ENCODE data around the gene WBP1L.
"Not testable (repeated sequence)": the region's sequence is repeated elsewhere in the genome, so short reads cannot be mapped to it uniquely, and the experiment has no call there.

Gene WBP1L

DNA sequence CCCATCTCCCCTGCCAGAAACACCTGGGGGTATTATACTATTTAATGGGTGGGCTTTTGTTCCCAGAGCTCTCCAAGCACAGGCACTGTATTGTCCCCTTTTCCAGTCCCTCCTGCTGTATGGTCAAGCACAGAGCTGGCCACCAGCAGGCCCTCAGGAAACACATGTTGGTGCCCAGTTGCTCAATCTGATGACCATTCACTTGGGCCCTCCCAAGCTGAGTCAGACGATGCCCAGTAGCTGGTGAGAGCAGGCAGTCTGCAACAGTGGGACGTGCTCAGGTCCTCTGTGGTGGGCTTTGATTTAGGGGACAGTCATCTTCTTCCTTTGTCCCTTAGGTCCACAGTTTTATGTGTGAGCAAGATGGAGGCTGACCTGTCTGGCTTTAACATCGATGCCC is 17.5 kb upstream of the WBP1L start:
- peak; percentile 74 for DNase-seq

DNA sequence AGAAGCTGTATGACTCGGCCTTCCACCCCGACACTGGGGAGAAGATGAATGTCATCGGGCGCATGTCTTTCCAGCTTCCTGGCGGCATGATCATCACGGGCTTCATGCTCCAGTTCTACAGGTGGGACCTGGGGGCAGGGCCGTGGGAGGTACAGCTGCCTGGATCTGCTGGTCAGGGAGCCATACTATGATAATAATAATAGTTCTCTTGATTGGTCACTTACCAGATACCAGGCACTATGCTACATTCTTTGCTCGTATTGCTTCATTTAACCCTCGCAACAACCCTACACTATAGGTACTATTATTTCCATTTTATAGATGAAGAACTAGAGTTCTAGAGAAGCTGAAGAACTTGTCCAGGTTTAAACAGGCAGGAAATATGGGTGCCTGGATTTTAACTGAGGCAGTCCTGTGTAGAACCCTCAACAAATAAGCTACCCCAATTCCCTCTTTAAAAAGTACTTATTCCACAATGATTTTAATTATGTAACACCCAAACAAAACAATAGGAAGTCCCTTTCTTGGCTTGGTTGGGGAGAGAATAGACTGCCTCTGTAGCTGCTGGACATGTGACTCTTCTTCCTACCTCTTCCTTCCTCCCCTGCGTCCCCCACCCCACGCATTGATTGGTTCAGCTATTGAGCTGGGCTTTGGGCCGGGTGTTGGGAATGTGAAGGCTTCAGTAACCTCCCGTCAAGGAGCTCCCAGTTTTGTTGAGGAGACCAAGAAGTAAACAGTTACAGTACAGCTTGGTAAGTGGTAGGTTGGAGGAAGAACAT is 16.5 kb upstream of the WBP1L start:
- DNase-seq: peak; percentile 60

- DNase-seq: peak; percentile 80
Measured at GRCh38 chr10:102729029-102730026, 14.4 kb upstream of the WBP1L start.

DNA sequence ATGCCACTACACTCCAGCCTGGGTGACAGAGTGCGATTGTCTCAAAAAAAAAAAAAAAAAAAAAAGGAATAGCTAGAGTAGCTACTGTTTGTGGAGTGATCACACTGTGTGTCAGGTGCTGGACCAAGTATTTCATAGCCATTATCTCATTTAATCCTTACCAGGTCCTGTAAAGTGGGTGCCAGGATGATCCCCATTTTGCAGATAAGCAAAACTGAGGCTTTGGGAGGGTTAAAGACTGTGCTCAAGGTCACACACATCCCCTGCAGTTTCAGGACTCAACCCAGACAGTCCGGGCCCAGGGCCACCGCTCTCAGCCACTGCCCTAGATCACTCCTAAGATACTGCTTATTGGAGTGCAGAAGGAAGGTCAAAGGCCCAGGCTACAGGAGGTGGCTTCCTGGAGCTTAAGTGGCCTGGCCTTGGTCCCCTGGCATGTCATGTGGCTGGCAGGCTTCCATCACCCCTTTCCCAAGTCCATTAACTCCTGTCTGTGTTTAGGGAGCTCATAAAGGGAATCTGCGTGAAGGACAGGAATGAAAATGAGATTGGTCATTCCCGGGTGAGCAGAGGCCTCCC is 12.4 kb upstream of the WBP1L start:
- DNase-seq: no peak

GRCh38 chr10:102732661-102733060 is 11.1 kb upstream of the WBP1L start:
- no peak for DNase-seq

GRCh38 chr10:102735065-102735562 is 8.6 kb upstream of the WBP1L start:
- DNase-seq: no peak

DNA sequence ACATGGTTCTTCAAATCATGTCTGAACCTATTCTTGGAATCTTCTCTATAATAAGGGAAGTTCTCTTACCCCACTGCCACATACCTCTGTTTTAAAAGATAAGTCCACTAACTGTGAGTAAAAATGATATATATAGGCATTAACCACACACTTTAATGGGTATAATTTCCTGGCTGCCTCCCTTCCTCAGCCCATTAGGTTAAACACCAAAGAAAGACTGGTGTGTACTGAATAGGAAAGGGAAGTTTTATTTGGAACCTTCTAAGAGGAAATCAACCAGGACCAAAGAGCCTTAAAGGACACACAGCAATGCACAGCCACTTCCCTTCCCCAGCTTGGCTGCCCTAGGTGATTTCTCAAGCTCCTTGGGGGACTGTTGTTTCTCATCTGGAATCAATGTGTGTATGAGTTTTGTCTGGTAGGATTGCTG is 5.0 kb upstream of the WBP1L start:
- peak; percentile 35 for DNase-seq

GRCh38 chr10:102740229-102740628 is 3.5 kb upstream of the WBP1L start:
- no peak for DNase-seq

GRCh38 chr10:102741726-102742237 is 2.0 kb upstream of the WBP1L start:
- no peak for DNase-seq

DNA sequence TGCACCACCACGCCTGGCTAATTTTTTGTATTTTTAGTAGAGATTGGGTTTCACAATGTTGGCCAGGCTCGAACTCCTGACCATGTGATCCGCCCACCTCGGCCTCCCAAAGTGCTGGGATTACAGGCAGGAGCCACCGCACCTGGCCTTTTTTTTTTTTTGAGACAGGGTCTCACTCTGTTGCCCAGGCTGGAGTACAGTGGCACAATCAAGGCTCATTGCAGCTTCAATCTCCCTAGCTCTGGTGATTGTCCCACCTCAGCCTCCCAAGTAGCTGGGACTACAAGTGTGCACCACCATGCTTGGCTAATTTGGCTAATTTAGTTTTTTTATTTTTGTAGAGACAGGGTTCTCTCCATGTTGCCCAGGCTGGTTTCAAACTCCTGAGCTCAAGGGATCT is 1.4 kb upstream of the WBP1L start:
- DNase-seq: not testable (repeated sequence)

DNA sequence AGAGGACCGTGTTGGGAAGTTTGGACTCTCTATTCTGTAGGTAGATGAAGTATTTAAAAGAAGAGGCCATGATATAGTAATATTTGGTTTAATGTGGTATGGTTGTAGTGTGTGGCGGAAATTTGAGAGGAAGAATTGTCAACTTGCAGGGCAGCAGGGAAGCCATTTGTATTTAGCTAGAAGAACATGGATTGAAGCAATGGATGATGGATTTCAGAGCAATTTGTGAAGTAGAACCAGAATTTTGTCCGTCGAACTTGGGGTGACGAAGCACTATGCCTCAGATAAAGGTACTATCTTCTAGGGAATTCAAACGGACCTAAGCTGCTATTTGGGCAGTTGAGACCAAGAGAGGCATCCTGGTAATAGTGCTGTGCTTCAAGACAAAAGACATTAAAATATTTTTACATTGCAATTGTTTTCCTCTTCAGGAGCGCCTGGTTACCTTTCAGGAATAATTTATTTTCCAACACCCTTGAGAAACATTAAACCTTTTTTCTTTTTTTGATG is 615 bp upstream of the WBP1L start:
- no peak for DNase-seq

GRCh38 chr10:102744374-102745051 is 765 bp downstream of the WBP1L start:
- DNase-seq: no peak

DNA sequence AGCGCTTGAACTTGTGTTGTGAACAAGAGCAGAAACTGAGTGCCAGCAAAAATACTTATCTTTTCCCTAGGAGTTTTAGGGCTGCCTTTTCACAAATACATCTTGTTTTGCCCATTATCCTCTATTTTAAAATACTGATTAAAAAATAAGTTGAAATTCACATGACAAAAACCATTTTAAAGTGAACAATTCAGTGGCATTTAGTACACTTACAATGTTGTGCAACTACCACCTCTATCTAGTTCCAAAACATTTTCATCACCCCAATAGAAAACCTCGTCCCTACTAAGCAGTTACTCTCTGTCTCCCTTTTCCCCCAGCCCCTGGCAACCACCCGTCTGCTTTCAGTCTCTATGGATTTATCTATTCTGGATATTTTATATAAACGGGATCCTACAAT is 1.4 kb downstream of the WBP1L start:
- DNase-seq: no peak

GRCh38 chr10:102752266-102752930 is 8.7 kb downstream of the WBP1L start:
- DNase-seq: no peak

DNA sequence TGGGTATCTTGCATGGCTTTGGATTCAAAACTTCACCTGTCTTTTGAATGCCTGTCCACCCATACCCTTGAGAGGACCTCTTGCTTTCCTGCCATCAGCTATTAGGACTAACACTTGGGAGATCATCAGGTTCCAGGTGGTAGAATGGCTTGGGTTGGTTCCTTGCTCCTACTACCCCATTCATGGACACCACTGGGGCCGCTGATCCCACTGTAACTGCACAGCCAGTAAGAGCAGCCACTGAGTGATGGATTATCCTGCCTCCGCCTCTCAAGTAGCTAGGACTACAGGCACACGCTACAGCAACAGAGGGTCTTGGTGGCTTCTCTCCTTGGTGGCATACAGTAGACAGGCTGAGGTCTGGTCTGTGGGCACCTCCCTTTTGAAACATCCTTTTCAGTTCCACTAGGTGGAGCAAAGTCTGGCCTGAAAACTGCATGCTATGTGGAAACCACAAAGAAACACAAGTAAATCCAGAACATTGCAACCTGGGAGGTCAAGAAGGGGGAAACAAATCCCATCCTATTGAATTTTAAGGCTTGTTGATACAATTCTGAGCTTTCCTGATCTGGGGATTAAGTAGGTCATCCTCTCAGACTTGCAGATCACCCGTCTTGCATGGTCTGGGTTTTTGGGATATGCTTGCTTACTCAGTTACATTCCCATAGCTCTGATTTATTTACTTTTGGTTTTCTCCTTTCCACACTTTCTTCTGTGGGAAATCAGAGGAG is 9.4 kb downstream of the WBP1L start:
- peak; percentile 63 for DNase-seq

DNA sequence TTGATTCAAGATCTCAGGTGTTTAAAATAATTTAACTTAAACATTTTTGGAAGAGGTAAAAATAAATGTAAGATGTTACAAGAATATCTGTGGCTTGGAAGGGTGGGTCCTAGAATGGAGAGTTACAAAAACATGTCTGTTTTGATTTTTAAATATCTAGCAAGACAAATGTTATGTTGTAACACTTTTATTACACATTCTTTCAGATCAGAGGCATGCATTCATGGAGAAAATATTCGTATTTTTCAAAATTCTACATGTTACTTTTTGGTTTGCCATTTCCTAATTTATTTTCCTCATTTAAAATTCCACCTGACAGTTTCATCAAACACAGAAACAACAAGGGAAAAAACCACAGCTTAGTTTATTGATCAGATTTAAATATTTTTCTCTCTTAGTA is 10.0 kb downstream of the WBP1L start:
- no peak for DNase-seq

- no peak for DNase-seq
Measured at GRCh38 chr10:102757323-102757722, 13.6 kb downstream of the WBP1L start.

DNA sequence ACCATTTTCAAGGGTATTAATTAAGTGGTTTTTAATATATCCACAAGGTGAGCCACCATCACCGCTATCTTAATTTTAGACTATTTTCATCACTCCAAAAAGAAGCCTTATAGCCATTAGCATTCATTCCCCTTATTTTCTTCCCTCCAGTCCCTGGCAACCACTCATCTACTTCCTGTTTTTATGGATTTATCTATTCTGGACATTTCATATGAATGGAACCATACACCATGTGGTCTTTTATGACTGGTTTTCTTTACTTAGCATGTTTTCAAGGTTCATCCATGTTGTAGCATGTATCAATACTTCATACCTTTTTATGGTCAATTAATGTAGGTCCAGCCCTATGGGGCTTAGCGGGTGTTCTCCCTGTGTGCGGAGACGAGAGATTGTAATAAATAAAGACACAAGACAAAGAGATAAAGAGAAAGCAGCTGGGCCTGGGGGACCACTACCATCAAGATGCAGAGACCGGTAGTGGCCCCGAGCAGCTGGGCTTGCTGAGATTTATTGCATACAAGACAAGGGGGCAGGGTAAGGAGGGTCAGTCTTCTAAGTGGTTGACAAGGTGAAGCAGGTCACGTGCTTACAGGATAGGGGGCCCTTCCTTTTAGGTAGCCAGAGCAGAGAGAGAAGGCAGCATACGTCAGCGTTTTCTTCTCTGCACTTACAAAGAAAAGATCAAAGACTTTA is 14.6 kb downstream of the WBP1L start:
- DNase-seq: no peak

GRCh38 chr10:102758933-102759262 is 15.2 kb downstream of the WBP1L start:
- not testable (repeated sequence) for DNase-seq

DNA sequence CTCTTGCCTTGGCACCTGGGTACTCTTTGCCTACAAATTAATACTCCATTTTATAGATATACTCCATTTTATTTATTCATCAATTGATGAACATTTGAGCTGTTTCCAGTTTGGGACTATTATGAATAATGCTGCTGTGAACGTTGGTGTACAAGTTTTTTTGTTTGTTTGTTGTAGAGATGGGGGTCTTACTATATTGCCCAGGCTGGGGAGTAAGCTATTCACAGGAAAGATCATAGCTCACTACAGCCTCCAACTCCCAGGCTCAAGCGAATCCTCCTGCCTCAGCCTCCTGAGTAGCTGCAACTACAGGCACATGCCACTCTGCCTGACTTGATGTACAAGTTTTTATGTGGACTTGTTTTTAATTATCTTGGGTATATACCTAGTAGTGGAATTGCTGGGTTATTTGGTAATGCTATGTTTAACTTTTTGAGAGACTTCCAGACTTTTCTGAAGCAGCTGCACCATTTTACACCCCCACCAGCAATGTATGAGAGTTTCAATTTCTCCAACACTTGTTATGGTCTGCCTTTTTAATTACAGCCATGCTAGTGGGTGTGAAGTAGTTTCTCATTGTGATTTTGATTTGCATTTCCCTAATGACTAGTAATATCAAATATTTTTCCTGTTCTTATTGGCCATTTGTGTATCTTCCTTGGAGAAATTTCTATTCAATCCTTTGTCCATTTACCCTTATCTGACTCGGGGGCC is 15.9 kb downstream of the WBP1L start:
- DNase-seq: no peak
